IMR-90 (cell line): ENCODE results near the gene FYCO1.

Source experiments
- CTCF ChIP-seq: conservative IDR thresholded peaks from 2 replicates; pipeline ENCODE4 v1.5.1; 2012; ENCODE audit warnings: mild to moderate bottlenecking, low read depth, low read length, improper control_type of control experiment
- FOS ChIP-seq: fragments of 150-350 bp; IDR thresholded peaks from 2 replicates; pipeline ENCODE4 v1.6.1; 2016; ENCODE audit warnings: low read depth, low read length
- POLR2A ChIP-seq: IDR thresholded peaks from 2 replicates; pipeline ENCODE4 v1.6.1; 2012; ENCODE audit warnings: mild to moderate bottlenecking, low read depth, low read length
- RAD21 ChIP-seq: IDR thresholded peaks from 2 replicates; pipeline ENCODE4 v1.6.1; 2012; ENCODE audit warnings: low read length, improper control_type of control experiment

DNA sequence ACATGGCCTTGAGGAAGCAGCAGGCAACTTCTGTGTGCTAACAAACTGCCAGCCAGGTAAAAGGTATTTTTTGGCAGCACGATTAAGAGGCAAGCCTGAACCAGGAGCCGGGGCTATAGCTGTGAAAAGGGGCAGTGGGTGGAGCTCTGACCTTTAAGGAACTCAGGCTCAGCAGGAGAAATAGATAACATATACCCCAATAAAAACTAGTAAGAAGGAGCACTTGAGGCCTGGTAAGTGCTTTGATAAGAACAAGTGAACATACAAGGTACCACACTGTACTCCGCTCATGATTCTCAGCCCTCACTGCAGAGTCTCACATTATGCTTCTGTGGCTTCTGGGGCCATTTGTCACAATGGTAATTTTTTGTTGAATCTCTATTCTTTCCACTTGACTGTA is 5.4 kb downstream of the FYCO1 start:
- TF ChIP-seq CTCF = no peak
- TF ChIP-seq POLR2A = no peak
- TF ChIP-seq FOS = no peak
- no peak for TF ChIP-seq RAD21
